Measurements from ENCODE around the gene FOXL1.

DNA sequence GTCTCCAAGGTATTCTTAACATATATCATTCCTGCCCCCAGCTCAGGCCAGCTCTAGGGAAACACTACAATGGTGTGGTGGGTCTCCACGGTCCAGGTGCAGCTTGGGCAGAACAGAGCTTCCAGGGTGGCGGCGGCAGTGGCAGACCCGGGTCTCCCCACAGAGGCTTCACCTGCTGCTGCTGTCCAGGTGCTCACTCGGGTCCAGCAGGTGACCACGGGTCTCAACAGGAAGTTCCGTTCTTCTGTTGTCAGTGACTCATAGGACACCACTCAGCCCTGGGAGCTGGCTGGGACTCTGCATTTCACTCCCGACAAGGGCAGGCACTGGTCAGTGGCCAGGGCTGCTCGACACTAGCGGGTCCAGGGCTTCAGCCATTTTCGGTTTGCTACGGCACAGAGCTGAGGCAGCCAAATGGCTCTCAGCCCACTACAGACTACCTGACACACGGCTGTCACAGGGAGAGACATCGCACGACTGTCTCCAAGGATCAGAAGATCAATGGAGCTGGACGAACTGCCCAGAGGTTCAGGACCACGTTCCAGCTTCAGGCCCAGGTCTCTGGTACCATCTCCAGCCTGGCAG is 40.1 kb upstream of the FOXL1 start:
- TF ChIP-seq, protein P1, sequence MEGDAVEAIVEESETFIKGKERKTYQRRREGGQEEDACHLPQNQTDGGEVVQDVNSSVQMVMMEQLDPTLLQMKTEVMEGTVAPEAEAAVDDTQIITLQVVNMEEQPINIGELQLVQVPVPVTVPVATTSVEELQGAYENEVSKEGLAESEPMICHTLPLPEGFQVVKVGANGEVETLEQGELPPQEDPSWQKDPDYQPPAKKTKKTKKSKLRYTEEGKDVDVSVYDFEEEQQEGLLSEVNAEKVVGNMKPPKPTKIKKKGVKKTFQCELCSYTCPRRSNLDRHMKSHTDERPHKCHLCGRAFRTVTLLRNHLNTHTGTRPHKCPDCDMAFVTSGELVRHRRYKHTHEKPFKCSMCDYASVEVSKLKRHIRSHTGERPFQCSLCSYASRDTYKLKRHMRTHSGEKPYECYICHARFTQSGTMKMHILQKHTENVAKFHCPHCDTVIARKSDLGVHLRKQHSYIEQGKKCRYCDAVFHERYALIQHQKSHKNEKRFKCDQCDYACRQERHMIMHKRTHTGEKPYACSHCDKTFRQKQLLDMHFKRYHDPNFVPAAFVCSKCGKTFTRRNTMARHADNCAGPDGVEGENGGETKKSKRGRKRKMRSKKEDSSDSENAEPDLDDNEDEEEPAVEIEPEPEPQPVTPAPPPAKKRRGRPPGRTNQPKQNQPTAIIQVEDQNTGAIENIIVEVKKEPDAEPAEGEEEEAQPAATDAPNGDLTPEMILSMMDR (IDR thresholded peaks at IDR 0.05) = no peak
- TF ChIP-seq EZH2 (IDR thresholded peaks at IDR 0.05) (no peak), EZH2phosphoT487 (IDR thresholded peaks at IDR 0.05) (no peak)

Data from neural progenitor cell (in vitro differentiated cells).